PC-3 (cell line): Measurements from ENCODE around the gene ATP1B3.

ENCODE experiments used
- EZH2 ChIP-seq: fragments of 300-600 bp; sonication (generic); IDR thresholded peaks from one replicate; pipeline ENCODE4 v1.6.1; 2017; ENCODE audit warnings: antibody characterized with exemption, mild to moderate bottlenecking, low read length; ENCODE audit not compliant: unreplicated experiment
- TF ChIP-seq, protein P1 (sequence below): fragments of 300-600 bp; sonication (generic); conservative IDR thresholded peaks from 2 replicates; pipeline ENCODE4 v1.5.1; 2017; ENCODE audit warnings: antibody characterized with exemption, low read depth, mild to moderate bottlenecking, low read length

DNA sequence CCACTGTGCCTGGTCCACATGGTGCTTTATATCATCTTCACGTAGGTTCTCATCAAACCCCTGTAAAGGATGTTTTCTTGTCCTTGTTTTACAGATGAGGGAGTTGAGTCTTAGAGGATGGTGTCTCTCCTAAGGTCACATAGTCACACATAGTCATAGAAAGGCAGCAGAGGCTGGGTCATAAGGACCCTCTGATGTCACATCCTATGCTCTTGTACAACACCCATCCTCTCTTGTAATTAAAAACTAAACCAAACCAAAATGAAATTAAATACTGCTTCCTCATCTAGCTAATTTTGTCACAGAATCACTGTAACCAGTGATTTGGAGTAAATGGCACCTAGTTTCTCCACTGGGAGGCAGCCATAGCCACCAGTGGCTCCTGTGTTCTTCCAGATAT, 21.8 kb upstream of the ATP1B3 start:
- TF ChIP-seq, protein P1, sequence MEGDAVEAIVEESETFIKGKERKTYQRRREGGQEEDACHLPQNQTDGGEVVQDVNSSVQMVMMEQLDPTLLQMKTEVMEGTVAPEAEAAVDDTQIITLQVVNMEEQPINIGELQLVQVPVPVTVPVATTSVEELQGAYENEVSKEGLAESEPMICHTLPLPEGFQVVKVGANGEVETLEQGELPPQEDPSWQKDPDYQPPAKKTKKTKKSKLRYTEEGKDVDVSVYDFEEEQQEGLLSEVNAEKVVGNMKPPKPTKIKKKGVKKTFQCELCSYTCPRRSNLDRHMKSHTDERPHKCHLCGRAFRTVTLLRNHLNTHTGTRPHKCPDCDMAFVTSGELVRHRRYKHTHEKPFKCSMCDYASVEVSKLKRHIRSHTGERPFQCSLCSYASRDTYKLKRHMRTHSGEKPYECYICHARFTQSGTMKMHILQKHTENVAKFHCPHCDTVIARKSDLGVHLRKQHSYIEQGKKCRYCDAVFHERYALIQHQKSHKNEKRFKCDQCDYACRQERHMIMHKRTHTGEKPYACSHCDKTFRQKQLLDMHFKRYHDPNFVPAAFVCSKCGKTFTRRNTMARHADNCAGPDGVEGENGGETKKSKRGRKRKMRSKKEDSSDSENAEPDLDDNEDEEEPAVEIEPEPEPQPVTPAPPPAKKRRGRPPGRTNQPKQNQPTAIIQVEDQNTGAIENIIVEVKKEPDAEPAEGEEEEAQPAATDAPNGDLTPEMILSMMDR = no peak
- no peak for TF ChIP-seq EZH2
